BJ (cell line): ENCODE measurements around the gene RIT2. TPM values are rescaled to one million over a fixed set of nuclear protein-coding genes. Genes with fewer than 3 reads are reported as not detected.

Source experiments
- CTCF ChIA-PET: fragments of 350-600 bp; formaldehyde crosslinking; extraction: SDS; loops from one replicate; lab custom pipeline; 2021; ENCODE audit warnings: antibody characterized with exemption, inconsistent platforms; lab: Yijun Ruan, JAX
- POLR2A ChIA-PET: fragments of 300-600 bp; sonication (Branson Sonifier 250); formaldehyde crosslinking; extraction: SDS; loops from one replicate; lab custom pipeline; 2021; ENCODE audit warnings: antibody characterized with exemption; lab: Charles Lee
- DNase-seq: peaks from one replicate; pipeline ENCODE4 v3.0.0-alpha.2; 2011; ENCODE audit warnings: low read depth
- H3K27me3 ChIP-seq: 2 replicates; pipeline ENCODE4 v1.6.0; 2011; ENCODE audit warnings: low read length; ENCODE audit not compliant: control insufficient read depth, insufficient read depth
- H3K36me3 ChIP-seq: 2 replicates; pipeline ENCODE4 v1.5.1; 2011; ENCODE audit warnings: low read length; ENCODE audit not compliant: control insufficient read depth, insufficient read depth
- H3K4me3 ChIP-seq: 2 replicates; pipeline ENCODE4 v1.5.1; 2011; ENCODE audit warnings: low read depth, mild to moderate bottlenecking, control low read depth, low read length
- CTCF ChIP-seq: IDR thresholded peaks from 2 replicates; pipeline ENCODE4 v1.5.1; 2011; ENCODE audit warnings: low read depth, mild to moderate bottlenecking, control low read depth, inconsistent platforms, low read length, moderate library complexity; ENCODE audit not compliant: insufficient read depth
- polyA plus RNA-seq: library from polyadenylated mRNA; depleted of rRNA; stranded (reverse); fragments of >200 nt; gene quantifications from 2 replicates; pipeline ENCODE4 v1.2.3, GENCODE V29; 2011; rRNA removed

Gene RIT2
- polyA plus RNA-seq, 1 experiment = not detected

- ChIA-PET CTCF (interaction anchor here (0.8 kb wide), 1 partner anchor 35 kb away, joined by 3 read pairs; no protein-coding TSS in a partner anchor), POLR2A (no interaction called here)
- TF ChIP-seq CTCF = no peak
Measured at GRCh38 chr18:42707080-42707479, 408.4 kb downstream of the RIT2 start.

GRCh38 chr18:42706618-42707017, 408.9 kb downstream of the RIT2 start:
- Histone ChIP-seq H3K36me3 (no peaks in the 10 kb centered on the region), H3K4me3 (no peak overlapping the region), H3K27me3 (no peaks in the 10 kb centered on the region)
- POLR2A ChIA-PET = no interaction called here
- no peak for TF ChIP-seq CTCF
- CTCF ChIA-PET = interaction anchor here (0.8 kb wide), 1 partner anchor 36 kb away, joined by 3 read pairs; no protein-coding TSS in a partner anchor
- DNase-seq = no peak

More at GRCh38 chr18:42707080-42707479, 408.4 kb downstream of the RIT2 start:
- Histone ChIP-seq H3K36me3 (no peaks in the 10 kb centered on the region), H3K4me3 (no peak overlapping the region), H3K27me3 (no peaks in the 10 kb centered on the region)
- no peak for DNase-seq

GRCh38 chr18:42706029-42706608, 409.4 kb downstream of the RIT2 start:
- H3K36me3 ChIP-seq = no peaks in the 10 kb centered on the region
- CTCF ChIA-PET = interaction anchor here (0.8 kb wide), 1 partner anchor 36 kb away, joined by 3 read pairs; no protein-coding TSS in a partner anchor
- no peak for TF ChIP-seq CTCF
- DNase-seq = no peak
- H3K4me3 ChIP-seq = no peak overlapping the region
- no peaks in the 10 kb centered on the region for H3K27me3 ChIP-seq
- POLR2A ChIA-PET = no interaction called here

Other genes starting within 250 kb of the RIT2 start
- gene SYT4, start 161.8 kb upstream of the RIT2 start, polyA plus RNA-seq = not detected in 2 replicates